Measurements from ENCODE around the gene NFYC. TPM values are rescaled to one million over a fixed set of nuclear protein-coding genes. Genes with fewer than 3 reads are reported as not detected.

Gene NFYC
- total RNA-seq, 1 experiment from 2014 or later = 65.5 TPM

DNA sequence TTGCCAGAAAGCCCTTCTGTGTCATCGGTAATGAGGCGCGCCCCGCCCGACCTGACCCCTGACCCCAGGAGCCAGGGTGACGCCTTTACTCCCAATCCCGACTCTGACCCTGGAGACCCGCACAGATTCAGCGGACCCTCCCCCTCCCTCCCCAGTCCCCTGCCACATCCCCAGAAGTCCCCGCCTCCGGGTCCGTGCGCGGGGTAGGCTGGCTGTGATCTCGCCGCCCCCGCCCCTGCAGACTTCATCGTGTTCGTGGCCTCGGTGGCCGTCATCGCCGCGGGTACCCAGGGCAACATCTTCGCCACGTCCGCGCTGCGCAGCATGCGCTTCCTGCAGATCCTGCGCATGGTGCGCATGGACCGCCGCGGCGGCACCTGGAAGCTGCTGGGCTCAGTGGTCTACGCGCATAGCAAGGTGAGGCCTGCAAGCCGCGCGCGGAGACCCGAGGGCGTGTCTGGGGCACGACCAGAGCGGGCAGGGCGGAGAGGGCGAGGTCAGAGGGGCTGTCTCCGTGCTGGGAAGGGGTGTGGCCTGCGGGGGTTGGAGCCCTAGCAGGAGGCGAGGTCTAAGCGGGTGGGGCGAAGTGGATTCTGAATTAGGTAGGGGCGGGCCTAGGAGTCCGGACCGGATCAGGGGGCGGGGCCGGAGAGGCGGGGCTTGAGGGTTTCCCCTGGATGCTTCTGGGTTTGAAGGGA, 126.9 kb downstream of the NFYC start:
- peaks cover 22% of the 10 kb centered on the region for H3K27me3 Mint-ChIP-seq (ENCODE audit: unreplicated experiment)
- H3K9me3 Mint-ChIP-seq (ENCODE audit: low read depth, unreplicated experiment) = no peaks in the 10 kb centered on the region
- no peaks in the 10 kb centered on the region for H3K4me1 Mint-ChIP-seq (ENCODE audit: low read depth, unreplicated experiment)
- no TSS peak for BruUV-seq (replicated peaks)
- no peaks in the 10 kb centered on the region for H3K36me3 Mint-ChIP-seq (ENCODE audit: insufficient read depth, unreplicated experiment)
- no peak overlapping the region for H3K27ac Mint-ChIP-seq (ENCODE audit: unreplicated experiment)
- intact Hi-C loops (cut with micrococcal nuclease; ENCODE audit: unreplicated experiment) = no loop called here
- CTCF ChIA-PET = no interaction called here
- TF ChIP-seq, protein P1, sequence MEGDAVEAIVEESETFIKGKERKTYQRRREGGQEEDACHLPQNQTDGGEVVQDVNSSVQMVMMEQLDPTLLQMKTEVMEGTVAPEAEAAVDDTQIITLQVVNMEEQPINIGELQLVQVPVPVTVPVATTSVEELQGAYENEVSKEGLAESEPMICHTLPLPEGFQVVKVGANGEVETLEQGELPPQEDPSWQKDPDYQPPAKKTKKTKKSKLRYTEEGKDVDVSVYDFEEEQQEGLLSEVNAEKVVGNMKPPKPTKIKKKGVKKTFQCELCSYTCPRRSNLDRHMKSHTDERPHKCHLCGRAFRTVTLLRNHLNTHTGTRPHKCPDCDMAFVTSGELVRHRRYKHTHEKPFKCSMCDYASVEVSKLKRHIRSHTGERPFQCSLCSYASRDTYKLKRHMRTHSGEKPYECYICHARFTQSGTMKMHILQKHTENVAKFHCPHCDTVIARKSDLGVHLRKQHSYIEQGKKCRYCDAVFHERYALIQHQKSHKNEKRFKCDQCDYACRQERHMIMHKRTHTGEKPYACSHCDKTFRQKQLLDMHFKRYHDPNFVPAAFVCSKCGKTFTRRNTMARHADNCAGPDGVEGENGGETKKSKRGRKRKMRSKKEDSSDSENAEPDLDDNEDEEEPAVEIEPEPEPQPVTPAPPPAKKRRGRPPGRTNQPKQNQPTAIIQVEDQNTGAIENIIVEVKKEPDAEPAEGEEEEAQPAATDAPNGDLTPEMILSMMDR (IDR thresholded peaks at IDR 0.05; ENCODE audit: unreplicated experiment) = no peak
- H3K4me3 Mint-ChIP-seq (ENCODE audit: low read depth, unreplicated experiment) = no peak overlapping the region
- DNase-seq = no peak

DNA sequence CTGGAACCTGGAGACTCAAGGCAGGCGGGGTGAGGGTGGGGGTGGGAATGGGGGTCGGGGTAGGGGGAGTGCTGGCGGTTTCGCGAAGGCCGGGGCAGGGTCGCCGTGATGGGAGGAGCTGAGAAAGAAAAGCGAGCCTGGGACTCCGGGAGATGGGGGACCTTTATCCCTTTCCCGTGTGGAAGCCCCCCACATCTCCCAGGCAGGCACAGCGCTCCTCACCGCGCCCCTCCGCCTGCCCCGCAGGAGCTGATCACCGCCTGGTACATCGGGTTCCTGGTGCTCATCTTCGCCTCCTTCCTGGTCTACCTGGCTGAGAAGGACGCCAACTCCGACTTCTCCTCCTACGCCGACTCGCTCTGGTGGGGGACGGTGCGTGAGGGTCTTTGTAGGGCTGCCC, 127.6 kb downstream of the NFYC start:
- intact Hi-C loops (cut with micrococcal nuclease; ENCODE audit: unreplicated experiment) = no loop called here
- DNase-seq = no peak
- peaks cover 20% of the 10 kb centered on the region for H3K27me3 Mint-ChIP-seq (ENCODE audit: unreplicated experiment)
- BruUV-seq (replicated peaks) = no TSS peak
- H3K9me3 Mint-ChIP-seq (ENCODE audit: low read depth, unreplicated experiment) = no peaks in the 10 kb centered on the region
- no peak overlapping the region for H3K27ac Mint-ChIP-seq (ENCODE audit: unreplicated experiment)
- TF ChIP-seq, protein P1 (IDR thresholded peaks at IDR 0.05; ENCODE audit: unreplicated experiment) = no peak
- H3K4me3 Mint-ChIP-seq (ENCODE audit: low read depth, unreplicated experiment) = no peak overlapping the region
- H3K4me1 Mint-ChIP-seq (ENCODE audit: low read depth, unreplicated experiment) = no peaks in the 10 kb centered on the region
- H3K36me3 Mint-ChIP-seq (ENCODE audit: insufficient read depth, unreplicated experiment) = no peaks in the 10 kb centered on the region
- CTCF ChIA-PET = no interaction called here

GRCh38 chr1:40820251-40820797, 128.8 kb downstream of the NFYC start:
- no TSS peak for BruUV-seq (replicated peaks)
- CTCF ChIA-PET = no interaction called here
- H3K4me1 Mint-ChIP-seq (ENCODE audit: low read depth, unreplicated experiment) = no peaks in the 10 kb centered on the region
- no peak for DNase-seq
- H3K27ac Mint-ChIP-seq (ENCODE audit: unreplicated experiment) = no peak overlapping the region
- H3K4me3 Mint-ChIP-seq (ENCODE audit: low read depth, unreplicated experiment) = no peak overlapping the region
- TF ChIP-seq, protein P1 (IDR thresholded peaks at IDR 0.05; ENCODE audit: unreplicated experiment) = no peak
- intact Hi-C loops (cut with micrococcal nuclease; ENCODE audit: unreplicated experiment) = no loop called here
- no peaks in the 10 kb centered on the region for H3K36me3 Mint-ChIP-seq (ENCODE audit: insufficient read depth, unreplicated experiment)
- H3K27me3 Mint-ChIP-seq (ENCODE audit: unreplicated experiment) = peaks cover 20% of the 10 kb centered on the region
- H3K9me3 Mint-ChIP-seq (ENCODE audit: low read depth, unreplicated experiment) = no peaks in the 10 kb centered on the region

Small RNAs within 50 kb of the gene (microRNA-seq; reads per million reads assigned to microRNA genes)
- gene MIR30C1 (50.6 reads per million, percentile 56 among the genes with 10 or more reads in this experiment), gene MIR30E (7,421 reads per million, percentile 94 among the genes with 10 or more reads in this experiment)

Other genes starting within 250 kb of the NFYC start
- 4.5 and 5.1 TPM in 2 replicates for gene ZFP69B, start 241.2 kb upstream of the NFYC start, total RNA-seq (2022)
- gene ZFP69, start 214.4 kb upstream of the NFYC start, total RNA-seq (2022) = 2.7 and 2.9 TPM in 2 replicates
- gene EXO5, start 182.9 kb upstream of the NFYC start, total RNA-seq (2022) = 11.7 and 12.2 TPM in 2 replicates
- gene ZNF684, start 160.1 kb upstream of the NFYC start, total RNA-seq (2022) = 4.5 and 5.1 TPM in 2 replicates
- 0.81 and 1.3 TPM in 2 replicates for gene RIMS3, start 26.0 kb upstream of the NFYC start, total RNA-seq (2022)
- 0.92 and 1.4 TPM in 2 replicates for gene KCNQ4, start 92.1 kb downstream of the NFYC start, total RNA-seq (2022)
- 81.2 and 85.2 TPM in 2 replicates for gene CITED4, start 170.7 kb downstream of the NFYC start, total RNA-seq (2022)

Measured in Calu3 (cell line).